HG02970 (cell line): ENCODE results near the gene CHMP5.

ENCODE experiments used
- ATAC-seq: cut with Tn5 transposase; IDR thresholded peaks from one replicate; pipeline ENCODE4 v1.9.1; 2021; ENCODE audit warnings: mild to moderate bottlenecking, moderate library complexity, moderate number of reproducible peaks; ENCODE audit not compliant: unreplicated experiment, low FRiP score

CHMP5 gene

GRCh38 chr9:33273266-33273971 lies 8.6 kb downstream of the CHMP5 start:
- no peak for ATAC-seq

GRCh38 chr9:33273972-33274328 lies 9.1 kb downstream of the CHMP5 start:
- no peak for ATAC-seq

DNA sequence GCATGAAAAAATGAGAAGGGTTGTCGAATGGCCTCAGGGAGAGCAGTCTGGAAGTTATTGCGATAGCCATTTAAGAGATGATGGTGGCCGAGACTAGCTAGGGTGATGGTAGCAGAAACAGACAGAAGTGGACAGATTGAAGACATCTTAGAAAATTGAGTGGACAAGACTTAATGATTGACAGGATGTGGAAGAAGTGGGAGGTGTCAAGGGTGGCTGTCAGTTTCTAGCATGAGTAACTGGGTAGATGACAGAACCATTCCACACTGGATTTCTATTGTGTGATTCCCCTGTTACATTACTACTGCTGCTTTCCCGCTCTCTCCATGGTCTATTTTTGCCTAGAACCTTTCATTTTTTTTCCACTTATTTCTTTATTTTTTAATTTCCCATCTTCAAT lies 12.6 kb downstream of the CHMP5 start:
- ATAC-seq: no peak

- no peak for ATAC-seq
Observed at GRCh38 chr9:33285502-33285901, 20.7 kb downstream of the CHMP5 start.

DNA sequence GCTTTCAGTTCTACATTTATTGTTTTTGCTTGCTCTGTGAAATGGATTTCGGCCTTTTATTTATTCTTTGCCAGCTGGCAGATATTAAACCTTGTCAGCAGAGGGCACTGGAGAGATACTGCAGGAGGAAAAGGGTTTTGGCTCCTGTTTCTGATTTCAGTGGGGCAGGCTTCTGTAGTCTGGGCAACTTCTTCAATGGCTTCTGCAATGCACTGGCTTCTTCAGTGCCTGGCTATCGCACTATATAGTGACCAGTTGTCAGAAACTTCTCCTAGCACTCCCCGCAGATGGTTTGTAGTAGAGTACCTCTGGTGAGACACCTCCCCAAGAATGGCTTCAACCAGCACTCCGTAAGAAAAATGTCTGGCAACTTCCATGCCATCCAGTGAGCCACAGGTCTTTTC lies 22.2 kb downstream of the CHMP5 start:
- no peak for ATAC-seq

GRCh38 chr9:33288235-33288634 lies 23.4 kb downstream of the CHMP5 start:
- ATAC-seq: no peak

- no peak for ATAC-seq
Observed at GRCh38 chr9:33288828-33289483, 24.1 kb downstream of the CHMP5 start.

GRCh38 chr9:33289496-33289895 lies 24.6 kb downstream of the CHMP5 start:
- ATAC-seq: no peak

GRCh38 chr9:33289936-33290246 lies 25.0 kb downstream of the CHMP5 start:
- ATAC-seq: no peak

GRCh38 chr9:33290247-33291030 lies 25.6 kb downstream of the CHMP5 start, which contains the start of gene NFX1:
Gene NFX1, plus strand, starts transcription at chr9:33290516. Its CDS starts 57 bp downstream, at chr9:33290573.
- ATAC-seq: peak; percentile 90

GRCh38 chr9:33291031-33291397 lies 26.2 kb downstream of the CHMP5 start:
- no peak for ATAC-seq

- no peak for ATAC-seq
Observed at GRCh38 chr9:33291901-33292300, 27.1 kb downstream of the CHMP5 start.

DNA sequence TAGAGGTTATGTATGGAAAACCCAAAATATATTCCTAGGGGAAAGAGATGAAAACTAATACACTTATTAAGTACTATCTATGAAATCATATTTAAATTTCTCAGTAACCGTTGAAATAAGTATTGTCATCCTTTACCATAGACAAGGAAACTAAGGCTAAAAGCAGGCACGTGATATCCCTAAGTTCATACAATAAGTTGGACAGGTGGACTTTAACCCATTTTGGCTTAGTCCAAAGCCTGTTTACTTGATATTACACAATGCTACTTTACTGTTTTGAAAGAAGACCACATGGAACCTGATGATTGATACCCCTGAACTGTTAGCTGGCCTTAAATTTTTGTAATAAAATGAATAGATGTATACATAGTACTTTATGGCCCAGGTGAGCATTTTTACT lies 28.9 kb downstream of the CHMP5 start:
- ATAC-seq: no peak

- no peak for ATAC-seq
Observed at GRCh38 chr9:33294670-33295432, 30.0 kb downstream of the CHMP5 start.

DNA sequence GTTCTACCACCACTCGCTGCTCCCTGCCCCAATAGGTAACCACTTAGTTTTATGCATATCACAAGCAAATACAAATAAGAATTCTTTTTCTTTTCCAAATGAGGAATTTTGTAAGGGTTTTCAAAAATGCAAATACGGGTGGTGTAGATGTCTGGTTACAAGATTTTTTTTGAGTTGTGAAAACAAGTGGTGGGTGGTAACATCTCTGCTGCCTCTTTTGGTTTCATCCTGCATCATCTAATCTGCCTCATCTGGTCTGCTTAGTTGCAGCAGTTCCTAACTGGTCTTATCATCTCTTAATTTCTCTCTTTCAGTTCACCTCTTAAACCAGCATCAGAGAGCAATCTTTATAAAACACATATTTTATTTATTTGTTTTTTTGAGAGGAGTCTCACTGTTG lies 30.7 kb downstream of the CHMP5 start:
- no peak for ATAC-seq

- ATAC-seq: peak; percentile 80
Observed at GRCh38 chr9:33297432-33297831, 32.6 kb downstream of the CHMP5 start.

DNA sequence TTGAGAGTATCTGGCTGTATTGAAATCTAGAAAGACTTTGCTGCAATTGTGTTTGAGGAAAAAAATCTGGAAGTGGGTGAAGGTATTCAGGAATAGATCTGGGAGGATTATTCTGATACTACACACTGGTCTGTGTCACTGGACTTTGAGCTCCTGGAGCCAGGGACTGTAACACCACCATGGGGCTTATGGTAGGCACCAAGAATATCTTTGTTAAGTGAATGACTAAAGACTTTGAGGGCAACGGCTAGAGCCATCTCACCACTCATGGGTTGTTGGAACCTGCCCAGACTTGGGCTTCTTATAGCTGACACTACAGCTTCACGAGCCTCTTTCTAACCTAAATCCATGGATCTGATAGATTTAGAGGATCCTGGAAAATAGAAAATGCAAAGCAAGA lies 35.7 kb downstream of the CHMP5 start:
- ATAC-seq: no peak

DNA sequence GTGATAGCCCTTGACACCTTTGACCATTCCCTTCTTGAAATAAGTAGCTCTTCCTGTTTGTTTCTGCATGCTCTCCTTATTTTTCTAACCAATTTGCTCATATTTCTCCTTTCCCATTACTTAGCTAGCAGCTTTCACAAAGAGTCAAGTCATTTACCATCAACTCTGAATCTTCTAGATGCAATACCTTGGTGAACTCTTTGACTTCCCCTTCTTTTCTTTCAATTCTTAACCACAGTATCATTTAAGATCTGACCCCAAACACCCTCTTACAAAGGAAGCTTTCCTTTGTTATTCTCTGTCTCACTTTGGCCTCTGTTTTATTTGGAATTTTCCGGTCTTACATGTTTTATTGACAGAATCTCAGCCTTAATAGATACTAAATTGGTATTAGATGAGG lies 39.5 kb downstream of the CHMP5 start:
- no peak for ATAC-seq

GRCh38 chr9:33306037-33306436 lies 41.2 kb downstream of the CHMP5 start:
- ATAC-seq: no peak

GRCh38 chr9:33307067-33307466 lies 42.2 kb downstream of the CHMP5 start:
- no peak for ATAC-seq

DNA sequence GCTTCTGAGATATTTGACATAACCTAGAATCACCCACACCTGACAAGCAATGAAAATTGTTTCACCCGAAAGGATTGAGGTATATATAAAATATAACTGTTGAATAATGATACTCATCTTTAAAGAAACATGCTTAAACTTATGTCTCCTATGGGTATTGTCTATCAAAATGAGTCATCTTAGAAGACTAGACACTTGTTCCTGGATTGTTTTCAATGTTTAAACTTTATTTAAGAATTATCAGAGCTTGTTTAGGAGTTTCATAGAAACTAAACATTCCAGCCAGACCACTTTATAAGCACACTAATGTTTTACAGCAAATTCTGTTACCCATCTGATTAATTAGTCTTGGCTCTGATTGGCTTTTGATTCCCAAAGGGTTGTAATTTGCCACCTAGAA lies 45.1 kb downstream of the CHMP5 start:
- no peak for ATAC-seq
